ENCODE data around the gene HSPBAP1. TPM values are rescaled to one million over a fixed set of nuclear protein-coding genes. Genes with fewer than 3 reads are reported as not detected.

Gene HSPBAP1
- total and polyA plus RNA-seq, 2 of the 13 experiments (the other 11 are each of a cell fraction or from before 2014, with no cell fraction given), result 4.2 to 5.1 TPM

DNA sequence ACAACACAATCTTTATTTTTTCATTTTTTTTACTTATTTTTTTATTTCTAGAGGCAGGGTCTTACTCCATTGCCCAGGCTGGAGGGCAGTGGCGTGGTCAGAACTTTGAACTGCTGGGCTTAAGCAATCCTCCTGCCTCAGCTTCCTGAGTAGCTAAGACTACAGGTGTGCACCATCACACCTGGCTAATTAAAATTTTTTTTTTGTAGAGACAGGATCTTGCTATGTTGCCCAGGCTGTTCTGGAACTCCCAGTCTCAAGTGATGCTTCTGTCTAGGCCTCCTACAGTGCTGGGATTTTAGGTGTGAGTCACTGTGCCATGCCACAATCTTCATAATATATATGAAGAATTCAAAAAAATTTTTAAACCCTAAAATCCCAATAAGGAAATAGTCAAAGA is 20.8 kb downstream of the HSPBAP1 start:
- Histone ChIP-seq H3K9ac (ENCODE audit: insufficient read depth, low read depth, low read length) (no peak overlapping the region), H3K4me3 (replicated peaks in 1 of 3; ENCODE audit: insufficient read depth in 1 of 3, low read depth in 2 of 3, low read length in 3 of 3) (no peak overlapping the region), H4K20me1 (ENCODE audit: insufficient read depth, low read length) (no peaks in the 10 kb centered on the region), H3K79me2 (ENCODE audit: insufficient read depth, low read length) (no peaks in the 10 kb centered on the region), H2AFZ (ENCODE audit: low read length) (no peak overlapping the region), H3K4me2 (ENCODE audit: low read depth, low read length) (no peak overlapping the region), H3K9me3 (ENCODE audit: low read length) (no peaks in the 10 kb centered on the region), H3K36me3 (replicated peaks in 1 of 2; ENCODE audit: control insufficient read depth in 1 of 2, insufficient read depth in 2 of 2, low read length in 2 of 2) (no peaks in the 10 kb centered on the region), H3K27me3 (ENCODE audit: control insufficient read depth in 1 of 2, insufficient read depth in 2 of 2, low read length in 2 of 2) (no peaks in the 10 kb centered on the region), H3K27ac (ENCODE audit: extremely low read length, insufficient read depth, low read length) (no peak overlapping the region), H3K4me1 (ENCODE audit: insufficient read depth, low read length) (no peaks in the 10 kb centered on the region)
- 96% methylated on average over 1 of the region's 1 CpG for WGBS (ENCODE audit: low lambda C conversion rate)
- DNase-seq (ENCODE audit: low spot score) (no peak), FAIRE-seq (no peak), ATAC-seq (no peak)
- intact Hi-C loops (cut with micrococcal nuclease; ENCODE audit: unreplicated experiment) (no loop called here), in situ Hi-C loops (cut with HindIII; ENCODE audit: extremely low pct_ligation_motif_present, low pct_unique_long_range_greater_than_20kb) (loop anchor here (25.0 kb wide), 1 partner anchor 264 kb away; the partner anchor contains the start of gene SEMA5B)
- CTCF ChIA-PET (ENCODE audit: low intra/inter-chr PET ratio, low total read pairs), result no interaction called here
- POLR2A ChIA-PET, result no interaction called here
- TF ChIP-seq MTF2 (CRISPR knock-in tag; IDR thresholded peaks at IDR 0.05; ENCODE audit: borderline replicate concordance) (no peak), ZNF326 (CRISPR knock-in tag; IDR thresholded peaks at IDR 0.05; ENCODE audit: borderline replicate concordance) (no peak), ZNF235 (CRISPR knock-in tag; IDR thresholded peaks at IDR 0.05; ENCODE audit: borderline replicate concordance) (no peak), ZFP1 (CRISPR knock-in tag; IDR thresholded peaks at IDR 0.05) (no peak), SPEN (CRISPR knock-in tag; IDR thresholded peaks at IDR 0.05; ENCODE audit: low read depth) (no peak), KDM2A (CRISPR knock-in tag; IDR thresholded peaks at IDR 0.05; ENCODE audit: borderline replicate concordance, low read depth) (no peak), PAWR (CRISPR knock-in tag; IDR thresholded peaks at IDR 0.05; ENCODE audit: borderline replicate concordance) (no peak), MIER2 (CRISPR knock-in tag; IDR thresholded peaks at IDR 0.05) (no peak), FOXM1 (CRISPR knock-in tag; IDR thresholded peaks at IDR 0.05) (no peak), FOSL1 (CRISPR knock-in tag; IDR thresholded peaks at IDR 0.05; ENCODE audit: borderline replicate concordance) (no peak), HDAC2 (CRISPR knock-in tag; IDR thresholded peaks at IDR 0.05) (no peak), XBP1 (CRISPR knock-in tag; IDR thresholded peaks at IDR 0.05) (no peak), TCF12 (IDR thresholded peaks at IDR 0.05) (no peak), TCF12 (CRISPR knock-in tag; IDR thresholded peaks at IDR 0.05) (no peak)
- TF ChIP-seq, protein P1, sequence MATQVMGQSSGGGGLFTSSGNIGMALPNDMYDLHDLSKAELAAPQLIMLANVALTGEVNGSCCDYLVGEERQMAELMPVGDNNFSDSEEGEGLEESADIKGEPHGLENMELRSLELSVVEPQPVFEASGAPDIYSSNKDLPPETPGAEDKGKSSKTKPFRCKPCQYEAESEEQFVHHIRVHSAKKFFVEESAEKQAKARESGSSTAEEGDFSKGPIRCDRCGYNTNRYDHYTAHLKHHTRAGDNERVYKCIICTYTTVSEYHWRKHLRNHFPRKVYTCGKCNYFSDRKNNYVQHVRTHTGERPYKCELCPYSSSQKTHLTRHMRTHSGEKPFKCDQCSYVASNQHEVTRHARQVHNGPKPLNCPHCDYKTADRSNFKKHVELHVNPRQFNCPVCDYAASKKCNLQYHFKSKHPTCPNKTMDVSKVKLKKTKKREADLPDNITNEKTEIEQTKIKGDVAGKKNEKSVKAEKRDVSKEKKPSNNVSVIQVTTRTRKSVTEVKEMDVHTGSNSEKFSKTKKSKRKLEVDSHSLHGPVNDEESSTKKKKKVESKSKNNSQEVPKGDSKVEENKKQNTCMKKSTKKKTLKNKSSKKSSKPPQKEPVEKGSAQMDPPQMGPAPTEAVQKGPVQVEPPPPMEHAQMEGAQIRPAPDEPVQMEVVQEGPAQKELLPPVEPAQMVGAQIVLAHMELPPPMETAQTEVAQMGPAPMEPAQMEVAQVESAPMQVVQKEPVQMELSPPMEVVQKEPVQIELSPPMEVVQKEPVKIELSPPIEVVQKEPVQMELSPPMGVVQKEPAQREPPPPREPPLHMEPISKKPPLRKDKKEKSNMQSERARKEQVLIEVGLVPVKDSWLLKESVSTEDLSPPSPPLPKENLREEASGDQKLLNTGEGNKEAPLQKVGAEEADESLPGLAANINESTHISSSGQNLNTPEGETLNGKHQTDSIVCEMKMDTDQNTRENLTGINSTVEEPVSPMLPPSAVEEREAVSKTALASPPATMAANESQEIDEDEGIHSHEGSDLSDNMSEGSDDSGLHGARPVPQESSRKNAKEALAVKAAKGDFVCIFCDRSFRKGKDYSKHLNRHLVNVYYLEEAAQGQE (IDR thresholded peaks at IDR 0.05; ENCODE audit: borderline replicate concordance in 1 of 2, low read depth in 1 of 2, low read length in 2 of 2), result no peak
- TF ChIP-seq, protein P2, sequence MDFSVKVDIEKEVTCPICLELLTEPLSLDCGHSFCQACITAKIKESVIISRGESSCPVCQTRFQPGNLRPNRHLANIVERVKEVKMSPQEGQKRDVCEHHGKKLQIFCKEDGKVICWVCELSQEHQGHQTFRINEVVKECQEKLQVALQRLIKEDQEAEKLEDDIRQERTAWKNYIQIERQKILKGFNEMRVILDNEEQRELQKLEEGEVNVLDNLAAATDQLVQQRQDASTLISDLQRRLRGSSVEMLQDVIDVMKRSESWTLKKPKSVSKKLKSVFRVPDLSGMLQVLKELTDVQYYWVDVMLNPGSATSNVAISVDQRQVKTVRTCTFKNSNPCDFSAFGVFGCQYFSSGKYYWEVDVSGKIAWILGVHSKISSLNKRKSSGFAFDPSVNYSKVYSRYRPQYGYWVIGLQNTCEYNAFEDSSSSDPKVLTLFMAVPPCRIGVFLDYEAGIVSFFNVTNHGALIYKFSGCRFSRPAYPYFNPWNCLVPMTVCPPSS (IDR thresholded peaks at IDR 0.05), result no peak
- TF ChIP-seq, protein P3, sequence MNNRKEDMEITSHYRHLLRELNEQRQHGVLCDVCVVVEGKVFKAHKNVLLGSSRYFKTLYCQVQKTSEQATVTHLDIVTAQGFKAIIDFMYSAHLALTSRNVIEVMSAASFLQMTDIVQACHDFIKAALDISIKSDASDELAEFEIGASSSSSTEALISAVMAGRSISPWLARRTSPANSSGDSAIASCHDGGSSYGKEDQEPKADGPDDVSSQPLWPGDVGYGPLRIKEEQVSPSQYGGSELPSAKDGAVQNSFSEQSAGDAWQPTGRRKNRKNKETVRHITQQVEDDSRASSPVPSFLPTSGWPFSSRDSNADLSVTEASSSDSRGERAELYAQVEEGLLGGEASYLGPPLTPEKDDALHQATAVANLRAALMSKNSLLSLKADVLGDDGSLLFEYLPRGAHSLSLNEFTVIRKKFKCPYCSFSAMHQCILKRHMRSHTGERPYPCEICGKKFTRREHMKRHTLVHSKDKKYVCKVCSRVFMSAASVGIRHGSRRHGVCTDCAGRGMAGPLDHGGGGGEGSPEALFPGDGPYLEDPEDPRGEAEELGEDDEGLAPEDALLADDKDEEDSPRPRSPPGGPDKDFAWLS (CRISPR knock-in tag; IDR thresholded peaks at IDR 0.05; ENCODE audit: borderline replicate concordance), result no peak
- TF ChIP-seq, protein P4, sequence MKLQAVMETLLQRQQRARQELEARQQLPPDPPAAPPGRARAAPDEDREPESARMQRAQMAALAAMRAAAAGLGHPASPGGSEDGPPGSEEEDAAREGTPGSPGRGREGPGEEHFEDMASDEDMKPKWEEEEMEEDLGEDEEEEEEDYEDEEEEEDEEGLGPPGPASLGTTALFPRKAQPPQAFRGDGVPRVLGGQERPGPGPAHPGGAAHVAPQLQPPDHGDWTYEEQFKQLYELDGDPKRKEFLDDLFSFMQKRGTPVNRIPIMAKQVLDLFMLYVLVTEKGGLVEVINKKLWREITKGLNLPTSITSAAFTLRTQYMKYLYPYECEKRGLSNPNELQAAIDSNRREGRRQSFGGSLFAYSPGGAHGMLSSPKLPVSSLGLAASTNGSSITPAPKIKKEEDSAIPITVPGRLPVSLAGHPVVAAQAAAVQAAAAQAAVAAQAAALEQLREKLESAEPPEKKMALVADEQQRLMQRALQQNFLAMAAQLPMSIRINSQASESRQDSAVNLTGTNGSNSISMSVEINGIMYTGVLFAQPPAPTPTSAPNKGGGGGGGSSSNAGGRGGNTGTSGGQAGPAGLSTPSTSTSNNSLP (IDR thresholded peaks at IDR 0.05; ENCODE audit: low read depth, low read length), result no peak
- no TSS peak for BruUV-seq (replicated peaks)

All from HepG2 (cell line).